Neural crest cell (in vitro differentiated cells): ENCODE data around the gene SUV39H1. TPM values are rescaled to one million over a fixed set of nuclear protein-coding genes. Genes with fewer than 3 reads are reported as not detected.

Experiments used
- DNase-seq: peaks from one replicate; pipeline ENCODE4 v3.0.0; 2021; ENCODE audit warnings: low read depth, mixed read lengths, low spot score
- H3K27ac Mint-ChIP-seq: one replicate; pipeline ENCODE4 v1.8.0; 2021; ENCODE audit warnings: mild to moderate bottlenecking, mixed read lengths; ENCODE audit not compliant: unreplicated experiment
- H3K27me3 Mint-ChIP-seq: 2 replicates; pipeline ENCODE4 v1.8.0; 2021; ENCODE audit warnings: low read depth, mild to moderate bottlenecking, mixed read lengths
- H3K36me3 Mint-ChIP-seq: 2 replicates; pipeline ENCODE4 v1.8.0; 2021; ENCODE audit warnings: low read depth, mild to moderate bottlenecking, mixed read lengths
- H3K4me1 Mint-ChIP-seq: 2 replicates; pipeline ENCODE4 v1.8.0; 2021; ENCODE audit warnings: mixed read lengths
- H3K4me3 Mint-ChIP-seq: one replicate; pipeline ENCODE4 v1.8.0; 2021; ENCODE audit warnings: mild to moderate bottlenecking, mixed read lengths
- H3K9me3 Mint-ChIP-seq: 2 replicates; pipeline ENCODE4 v1.8.0; 2021; ENCODE audit warnings: mixed read lengths
- CTCF ChIP-seq: fragments of 200-600 bp; sonication (generic); conservative IDR thresholded peaks from 2 replicates; pipeline ENCODE4 v1.5.0; 2021; ENCODE audit warnings: antibody characterized with exemption, mild to moderate bottlenecking
- total RNA-seq: library from RNA; stranded (reverse); gene quantifications from 2 replicates; pipeline ENCODE4 v1.2.1, GENCODE V29; 2021

Gene SUV39H1
- total RNA-seq, 1 donor from 2014 or later = 20.8 TPM

- Mint-ChIP-seq H3K4me3 (peak overlapping the region; percentile 57), H3K27me3 (peaks cover 6% of the 10 kb centered on the region), H3K36me3 (peaks cover 8% of the 10 kb centered on the region), H3K9me3 (no peaks in the 10 kb centered on the region), H3K4me1 (peaks cover 34% of the 10 kb centered on the region), H3K27ac (no peak overlapping the region)
- no peak for DNase-seq
- TF ChIP-seq CTCF = no peak
Measured at GRCh38 chrX:48694776-48695533, 1.6 kb upstream of the SUV39H1 start.

- no peaks in the 10 kb centered on the region for H3K9me3 Mint-ChIP-seq
- no peak for DNase-seq
Measured at GRCh38 chrX:48695534-48695896, 1.0 kb upstream of the SUV39H1 start.

DNA sequence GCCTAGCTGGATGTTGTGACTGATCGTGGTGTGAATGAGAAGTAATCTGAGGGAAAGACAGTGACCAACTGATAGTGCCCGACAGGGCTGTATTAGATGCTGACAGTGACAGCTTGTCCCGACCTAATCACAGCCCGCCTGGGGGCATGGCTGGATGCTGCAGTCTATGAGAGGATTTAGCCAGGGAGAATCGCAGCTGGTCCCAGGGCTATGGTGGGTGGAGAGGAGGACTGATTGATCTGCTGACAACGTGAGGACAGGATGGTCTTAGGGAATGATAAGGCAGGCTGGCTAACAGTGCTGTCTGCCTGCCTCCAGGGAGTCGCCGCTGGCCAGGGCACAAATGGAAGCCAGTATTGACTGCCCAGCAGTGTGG lies 621 bp upstream of the SUV39H1 start:
- H3K27me3 Mint-ChIP-seq = peaks cover 6% of the 10 kb centered on the region
- no peak for DNase-seq
- H3K36me3 Mint-ChIP-seq = peaks cover 8% of the 10 kb centered on the region
- H3K9me3 Mint-ChIP-seq = no peaks in the 10 kb centered on the region
- H3K4me1 Mint-ChIP-seq = peaks cover 34% of the 10 kb centered on the region
- TF ChIP-seq CTCF = no peak
- peak overlapping the region; percentile 89 for H3K4me3 Mint-ChIP-seq
- peak overlapping the region; percentile 90 for H3K27ac Mint-ChIP-seq

More at GRCh38 chrX:48695534-48695896, 1.0 kb upstream of the SUV39H1 start:
- peaks cover 6% of the 10 kb centered on the region for H3K27me3 Mint-ChIP-seq
- H3K27ac Mint-ChIP-seq = peak overlapping the region; percentile 90
- peaks cover 34% of the 10 kb centered on the region for H3K4me1 Mint-ChIP-seq
- peaks cover 8% of the 10 kb centered on the region for H3K36me3 Mint-ChIP-seq
- TF ChIP-seq CTCF = no peak
- peak overlapping the region; percentile 89 for H3K4me3 Mint-ChIP-seq

- peaks cover 3% of the 10 kb centered on the region for H3K27me3 Mint-ChIP-seq
- H3K27ac Mint-ChIP-seq = peak overlapping the region; percentile 75
- peaks cover 34% of the 10 kb centered on the region for H3K4me1 Mint-ChIP-seq
- H3K9me3 Mint-ChIP-seq = no peaks in the 10 kb centered on the region
- peak; percentile 38 for DNase-seq
- H3K4me3 Mint-ChIP-seq = peak overlapping the region; percentile 92
- no peak for TF ChIP-seq CTCF
- H3K36me3 Mint-ChIP-seq = peaks cover 8% of the 10 kb centered on the region
Measured at GRCh38 chrX:48696909-48697727, 584 bp downstream of the SUV39H1 start.

DNA sequence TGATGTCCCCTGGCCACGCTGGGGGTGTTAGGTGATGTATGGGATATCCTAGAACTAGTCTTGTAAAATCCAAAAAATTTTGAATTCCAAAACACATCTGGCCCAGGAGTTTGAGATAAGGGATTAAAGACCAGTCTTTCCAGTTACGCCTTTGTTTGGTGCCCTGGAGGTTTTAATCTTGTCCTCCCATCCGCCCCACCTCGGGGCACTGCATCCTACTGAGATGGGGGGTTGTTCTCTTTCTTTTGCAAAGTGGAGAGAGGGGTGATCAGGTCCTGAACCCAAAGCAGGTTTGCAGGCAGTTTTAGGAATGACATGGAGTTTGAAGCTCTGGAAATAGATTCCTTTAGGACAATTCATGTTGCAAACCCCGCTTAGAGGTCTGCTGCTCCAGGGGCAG lies 1.8 kb downstream of the SUV39H1 start:
- Mint-ChIP-seq H3K4me3 (peak overlapping the region; percentile 92), H3K27me3 (no peaks in the 10 kb centered on the region), H3K36me3 (peaks cover 12% of the 10 kb centered on the region), H3K4me1 (peaks cover 34% of the 10 kb centered on the region), H3K27ac (no peak overlapping the region), H3K9me3 (no peaks in the 10 kb centered on the region)
- no peak for DNase-seq
- TF ChIP-seq CTCF = no peak
